DND-41 (cell line): ENCODE results near the gene CTSC.
A peak's percentile ranks its signal among the peaks of the same experiment; 100 is the strongest.

Experiments
- ATAC-seq: fragments of 200-7000 bp; cut with Tn5 transposase; 3 replicates; pipeline ENCODE4 v1.9.1; 2021; ENCODE audit warnings: low read depth; ENCODE audit not compliant: insufficient read depth
- DNase-seq: peaks from one replicate; pipeline ENCODE4 v3.0.0-alpha.2; 2020
- H2AFZ ChIP-seq: 2 replicates; pipeline ENCODE4 v1.6.0; 2012; ENCODE audit warnings: low read depth, low read length
- H3K27ac ChIP-seq: 2 replicates; pipeline ENCODE4 v1.5.1; 2012; ENCODE audit warnings: low read length, inconsistent platforms
- H3K27me3 ChIP-seq: fragments of 200-600 bp; sonication (generic); 2 replicates; pipeline ENCODE4 v1.6.0; 2012; ENCODE audit warnings: low read length, mild to moderate bottlenecking, inconsistent platforms; ENCODE audit not compliant: insufficient read depth, poor library complexity
- H3K36me3 ChIP-seq: 2 replicates; pipeline ENCODE4 v1.5.1; 2012; ENCODE audit warnings: low read length, inconsistent platforms; ENCODE audit not compliant: insufficient read depth
- H3K4me1 ChIP-seq: 2 replicates; pipeline ENCODE4 v1.5.1; 2012; ENCODE audit warnings: mild to moderate bottlenecking, low read length; ENCODE audit not compliant: insufficient read depth
- H3K4me2 ChIP-seq: 2 replicates; pipeline ENCODE4 v1.6.0; 2012; ENCODE audit warnings: mild to moderate bottlenecking, moderate library complexity, low read length, inconsistent platforms; ENCODE audit not compliant: insufficient read depth
- H3K4me3 ChIP-seq, 2 experiments: fragments of 200-600 bp in 1 of 2; shearing (Covaris generic) in 1 of 2; 2 replicates each; pipeline ENCODE4 v1.5.1; 2012 to 2016; ENCODE audit warnings: inconsistent platforms in 2 of 2, low read length in 2 of 2, mild to moderate bottlenecking in 2 of 2, low read depth in 1 of 2, moderate library complexity in 1 of 2
- H3K79me2 ChIP-seq: 2 replicates; pipeline ENCODE4 v1.6.0; 2012; ENCODE audit warnings: low read length, inconsistent platforms; ENCODE audit not compliant: insufficient read depth
- H3K9ac ChIP-seq: 2 replicates; pipeline ENCODE4 v1.6.0; 2012; ENCODE audit warnings: low read depth, mild to moderate bottlenecking, inconsistent platforms, low read length, moderate library complexity
- H3K9me3 ChIP-seq: 2 replicates; pipeline ENCODE4 v1.5.1; 2012; ENCODE audit warnings: low read length, moderate library complexity, mild to moderate bottlenecking, inconsistent platforms; ENCODE audit not compliant: insufficient read depth, severe bottlenecking
- H4K20me1 ChIP-seq: 2 replicates; pipeline ENCODE4 v1.6.0; 2012; ENCODE audit warnings: low read length; ENCODE audit not compliant: insufficient read depth
- CTCF ChIP-seq: IDR thresholded peaks from 2 replicates; pipeline ENCODE4 v1.5.1; 2012; ENCODE audit warnings: borderline replicate concordance, low read length, moderate library complexity, mild to moderate bottlenecking; ENCODE audit not compliant: poor library complexity, severe bottlenecking; ENCODE audit errors: extremely low read depth
- EZH2 ChIP-seq: IDR thresholded peaks from 3 replicates; pipeline ENCODE4 v1.6.1; 2012; ENCODE audit warnings: borderline replicate concordance, low read depth, mild to moderate bottlenecking, moderate library complexity, low read length, inconsistent platforms; ENCODE audit not compliant: severe bottlenecking

The CTSC gene

DNA sequence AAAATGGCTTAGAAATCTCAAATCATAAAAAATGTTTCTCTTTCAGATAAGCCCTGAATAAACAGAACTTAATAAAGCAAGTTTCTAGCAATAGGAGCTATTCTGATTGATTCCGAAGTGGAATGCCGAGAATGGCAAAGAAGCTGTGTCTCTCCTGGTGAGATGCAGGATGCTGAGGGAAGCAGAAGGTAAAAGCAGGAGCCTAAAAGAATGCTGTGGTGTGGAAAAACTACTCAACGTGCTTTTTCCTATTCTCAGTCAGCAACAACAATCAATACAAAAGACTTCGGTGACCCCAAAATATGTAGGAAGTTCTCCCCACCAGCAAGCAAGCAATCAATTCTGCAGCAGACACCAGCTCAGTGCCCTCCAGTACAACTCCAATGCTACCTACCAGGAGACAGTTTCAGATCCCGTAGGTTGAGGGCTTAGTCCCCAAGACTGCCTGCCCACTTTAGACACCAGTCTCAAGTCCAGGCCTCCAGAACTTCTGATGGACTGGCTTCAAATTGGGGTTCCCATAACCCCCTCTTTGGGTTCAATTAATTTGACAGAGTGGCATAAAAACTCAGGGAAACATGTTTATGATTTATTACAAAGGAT is 6.6 kb downstream of the CTSC start:
- no peak for TF ChIP-seq CTCF
- TF ChIP-seq EZH2: no peak
- DNase-seq: no peak
- Histone ChIP-seq H3K4me1 (peaks cover 81% of the 10 kb centered on the region), H3K27ac (no peak overlapping the region), H3K79me2 (peaks cover 100% of the 10 kb centered on the region), H3K36me3 (peaks cover 96% of the 10 kb centered on the region), H4K20me1 (peaks cover 38% of the 10 kb centered on the region; the same call in 1 of the 2 replicates), H3K4me2 (peak overlapping the region; percentile 75; the same call in 1 of the 2 replicates), H3K4me3 (no peak overlapping the region), H3K27me3 (no peaks in the 10 kb centered on the region), H2AFZ (no peak overlapping the region), H3K9me3 (no peaks in the 10 kb centered on the region), H3K9ac (no peak overlapping the region)
- ATAC-seq: no peak

DNA sequence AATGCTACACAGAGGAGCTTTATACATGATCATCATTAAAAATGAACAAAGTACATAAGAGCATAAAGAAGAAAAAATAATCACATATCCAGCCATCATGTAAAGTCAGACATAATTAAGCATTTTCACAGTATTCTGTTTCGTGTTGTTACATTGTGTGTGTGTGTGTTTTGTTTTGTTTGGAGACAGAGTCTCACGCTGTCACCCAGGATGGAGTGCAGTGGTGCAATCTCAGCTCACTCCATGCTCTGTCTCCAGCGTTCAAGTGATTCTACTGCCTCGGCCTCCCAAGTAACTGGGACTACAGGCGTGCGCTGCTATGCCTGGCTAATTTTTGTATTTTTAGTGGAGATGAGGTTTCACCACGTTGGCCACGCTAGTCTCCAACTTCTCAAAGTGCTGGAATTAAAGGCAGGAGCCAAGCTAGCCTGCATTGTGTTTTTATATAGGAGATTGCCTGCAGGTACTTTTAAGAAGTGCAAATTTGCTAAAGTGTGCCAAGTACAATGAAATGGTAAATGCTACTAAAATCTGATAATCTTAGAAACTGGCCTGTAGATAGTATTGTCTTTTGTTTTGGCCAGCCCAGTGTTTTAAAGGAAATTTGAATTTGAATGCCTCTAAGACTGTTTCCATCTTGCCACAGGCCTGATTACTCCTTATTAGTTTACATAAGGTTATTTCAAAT is 7.8 kb downstream of the CTSC start:
- H3K9ac ChIP-seq: no peak overlapping the region
- DNase-seq (no peak), ATAC-seq (0 out of 3 replicates have a peak, but pooled peaks have one; percentile 30)
- H2AFZ ChIP-seq: no peak overlapping the region
- H3K4me2 ChIP-seq: peak overlapping the region; percentile 0; the same call in 1 of the 2 replicates
- peaks cover 73% of the 10 kb centered on the region for H3K4me1 ChIP-seq
- H3K9me3 ChIP-seq: no peaks in the 10 kb centered on the region
- no peak for TF ChIP-seq CTCF
- TF ChIP-seq EZH2: no peak
- no peaks in the 10 kb centered on the region for H3K27me3 ChIP-seq
- H3K79me2 ChIP-seq: peaks cover 100% of the 10 kb centered on the region
- no peak overlapping the region for H3K4me3 ChIP-seq
- H4K20me1 ChIP-seq: peaks cover 38% of the 10 kb centered on the region; the same call in 1 of the 2 replicates
- H3K36me3 ChIP-seq: peaks cover 98% of the 10 kb centered on the region
- no peak overlapping the region for H3K27ac ChIP-seq

DNA sequence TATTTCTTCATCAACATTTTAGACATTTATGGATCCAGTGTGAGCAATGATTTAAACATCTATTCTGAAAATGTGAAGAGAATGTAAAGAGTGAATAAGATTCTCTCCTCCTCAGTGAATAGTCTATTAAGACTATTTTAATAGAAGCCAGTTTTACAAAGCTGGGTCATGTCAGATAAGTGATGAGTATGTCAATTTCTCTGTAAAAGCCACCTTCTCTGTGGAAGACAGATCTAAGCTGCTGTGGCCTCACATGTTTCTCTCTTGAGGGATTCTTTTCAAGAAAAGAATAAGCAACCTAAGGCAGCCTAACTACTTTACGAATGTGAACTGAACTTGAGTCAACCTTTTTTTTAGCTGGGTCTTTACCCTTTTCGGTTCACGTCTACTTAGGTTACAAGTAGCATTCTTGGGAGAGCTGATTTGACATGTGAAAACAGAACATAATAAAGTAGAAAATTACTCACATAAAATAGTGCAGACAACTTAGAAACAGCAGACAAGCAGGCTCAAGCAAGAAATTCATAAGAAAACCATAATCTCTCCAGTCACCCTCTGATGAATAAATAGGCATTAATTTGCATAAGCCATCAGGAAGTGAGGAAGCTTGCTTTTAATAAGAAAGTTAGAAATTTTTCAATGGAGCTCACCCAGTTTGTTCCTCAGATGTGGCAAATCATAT is 9.9 kb downstream of the CTSC start:
- Histone ChIP-seq H3K4me3 (no peak overlapping the region), H3K79me2 (peaks cover 100% of the 10 kb centered on the region), H3K36me3 (peaks cover 97% of the 10 kb centered on the region), H3K4me1 (peaks cover 52% of the 10 kb centered on the region), H3K9ac (no peak overlapping the region), H3K27me3 (no peaks in the 10 kb centered on the region), H2AFZ (no peak overlapping the region), H3K9me3 (no peaks in the 10 kb centered on the region), H3K4me2 (peak overlapping the region; percentile 9; the same call in 1 of the 2 replicates), H3K27ac (no peak overlapping the region), H4K20me1 (peaks cover 43% of the 10 kb centered on the region; the same call in 1 of the 2 replicates)
- ATAC-seq (no peak), DNase-seq (no peak)
- no peak for TF ChIP-seq CTCF
- TF ChIP-seq EZH2: no peak
